SK-N-DZ (cell line): ENCODE data around the gene SLC4A1. TPM values are rescaled to one million over a fixed set of nuclear protein-coding genes. Genes with fewer than 3 reads are reported as not detected.

ENCODE experiments used
- DNase-seq: peaks from one replicate; pipeline ENCODE4 v3.0.0-alpha.2; 2015; ENCODE audit warnings: low spot score
- polyA plus RNA-seq, 2 experiments: library from polyadenylated mRNA; depleted of rRNA; stranded (reverse); fragments of >200 nt; gene quantifications; 2 replicates each; pipeline ENCODE4 v1.2.3, GENCODE V29; 2014

Gene SLC4A1
- 0.03 TPM in 1 of 2 replicates, not detected in the other for polyA plus RNA-seq (2014; cell fraction: cytosol; rRNA removed)
- not detected in 2 replicates for polyA plus RNA-seq (2014; cell fraction: nucleus; rRNA removed)

DNA sequence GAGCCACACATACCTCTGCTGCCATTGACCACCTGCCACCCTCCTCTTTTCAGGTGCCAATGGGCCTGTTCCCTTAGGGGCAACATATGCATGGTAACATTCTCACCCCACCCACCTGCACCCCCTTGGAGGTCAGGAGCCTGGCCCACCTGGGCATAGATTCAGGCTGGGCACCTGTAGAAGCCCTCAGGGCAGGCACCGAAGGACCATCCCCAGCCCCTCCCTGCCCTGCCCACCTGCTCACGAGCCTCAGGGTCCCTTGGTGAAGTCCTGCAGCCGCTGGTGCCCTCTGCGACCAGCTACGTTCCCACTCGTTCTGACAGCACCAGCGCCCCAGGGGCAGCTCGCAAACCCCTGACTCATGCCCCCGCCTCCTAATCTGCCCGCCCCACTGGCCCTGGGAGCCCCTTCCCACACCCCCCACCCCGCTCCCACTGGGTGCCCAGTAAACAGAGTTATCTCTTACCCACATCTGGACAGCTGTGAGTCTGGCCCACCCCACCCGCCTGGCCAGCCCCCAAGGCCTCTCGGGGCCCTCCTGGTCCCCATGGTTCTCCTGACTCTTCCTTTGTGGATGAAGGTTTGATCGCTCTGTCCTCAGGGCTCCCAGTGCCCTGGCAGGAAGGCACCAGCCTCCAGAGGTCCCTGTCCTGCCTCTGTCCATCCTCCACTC lies at the start of gene SLC4A1:
SLC4A1 (minus strand) TSS at position 318 of the 673 bp plus-strand sequence. CDS start 5,269 bp downstream, outside the sequence.
- DNase-seq, result no peak

DNA sequence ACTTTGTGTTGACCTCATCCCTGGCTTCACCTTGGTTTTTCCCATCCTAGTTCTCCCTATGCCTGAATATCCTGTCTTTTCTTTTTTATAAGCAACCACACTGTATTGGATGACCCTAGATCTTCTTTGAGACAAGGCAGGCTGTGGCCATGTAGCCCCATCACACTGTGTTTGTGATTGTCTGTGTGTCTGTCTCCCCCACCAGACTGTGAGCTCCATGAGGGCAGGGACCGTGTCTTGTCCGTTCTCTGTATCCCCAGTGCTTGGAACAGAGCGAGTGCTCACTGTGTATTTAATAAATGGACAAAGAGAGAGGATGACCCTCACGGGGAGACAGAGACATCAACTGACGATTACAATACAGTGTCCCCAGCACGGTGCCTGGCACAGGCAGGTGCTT lies 49.6 kb upstream of the SLC4A1 start:
- no peak for DNase-seq

DNA sequence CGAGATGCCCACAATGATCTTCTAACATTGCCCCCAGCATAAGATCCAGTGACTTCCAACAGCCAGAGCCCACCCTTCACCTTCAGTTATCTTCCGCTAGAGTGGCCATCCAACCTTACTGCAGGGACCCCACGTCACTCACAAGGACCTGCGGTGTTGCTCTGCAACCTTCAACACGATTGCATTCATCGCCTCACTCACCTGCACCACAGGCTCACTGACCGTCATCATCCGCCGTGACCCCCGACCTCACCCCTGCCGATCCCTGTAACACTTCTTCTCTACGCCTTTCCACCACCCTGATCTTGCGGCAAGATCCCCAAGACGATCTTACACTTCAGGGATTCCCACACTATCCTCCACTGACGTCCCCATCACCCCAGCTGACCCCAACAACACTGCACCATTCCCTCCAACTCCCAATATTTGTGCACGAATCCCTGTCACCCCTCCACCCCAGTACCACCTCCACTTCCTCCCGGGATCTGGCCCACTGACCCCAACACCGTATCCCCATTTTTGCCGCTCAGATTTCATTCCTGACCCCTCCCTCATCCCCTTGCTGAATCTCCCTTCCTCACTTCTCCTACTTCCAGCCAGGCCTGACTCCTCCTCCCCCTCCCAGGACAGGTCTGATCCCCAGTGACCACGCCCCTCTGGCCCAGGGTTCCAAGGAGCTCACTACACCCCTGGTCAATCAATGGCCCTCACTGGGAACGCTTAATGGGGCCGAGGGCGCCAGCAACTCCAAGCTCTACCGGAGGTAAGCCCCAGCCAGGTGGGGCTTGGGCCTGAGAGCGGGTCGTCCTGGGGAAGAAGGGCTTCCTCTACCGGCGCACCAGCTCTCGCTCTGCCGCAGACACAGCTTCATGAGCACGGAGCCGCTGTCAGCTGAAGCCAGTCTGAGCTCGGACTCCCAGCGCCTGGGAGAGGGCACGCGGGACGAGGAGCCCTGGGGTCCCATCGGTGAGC lies 48.1 kb upstream of the SLC4A1 start:
- DNase-seq, result no peak

DNA sequence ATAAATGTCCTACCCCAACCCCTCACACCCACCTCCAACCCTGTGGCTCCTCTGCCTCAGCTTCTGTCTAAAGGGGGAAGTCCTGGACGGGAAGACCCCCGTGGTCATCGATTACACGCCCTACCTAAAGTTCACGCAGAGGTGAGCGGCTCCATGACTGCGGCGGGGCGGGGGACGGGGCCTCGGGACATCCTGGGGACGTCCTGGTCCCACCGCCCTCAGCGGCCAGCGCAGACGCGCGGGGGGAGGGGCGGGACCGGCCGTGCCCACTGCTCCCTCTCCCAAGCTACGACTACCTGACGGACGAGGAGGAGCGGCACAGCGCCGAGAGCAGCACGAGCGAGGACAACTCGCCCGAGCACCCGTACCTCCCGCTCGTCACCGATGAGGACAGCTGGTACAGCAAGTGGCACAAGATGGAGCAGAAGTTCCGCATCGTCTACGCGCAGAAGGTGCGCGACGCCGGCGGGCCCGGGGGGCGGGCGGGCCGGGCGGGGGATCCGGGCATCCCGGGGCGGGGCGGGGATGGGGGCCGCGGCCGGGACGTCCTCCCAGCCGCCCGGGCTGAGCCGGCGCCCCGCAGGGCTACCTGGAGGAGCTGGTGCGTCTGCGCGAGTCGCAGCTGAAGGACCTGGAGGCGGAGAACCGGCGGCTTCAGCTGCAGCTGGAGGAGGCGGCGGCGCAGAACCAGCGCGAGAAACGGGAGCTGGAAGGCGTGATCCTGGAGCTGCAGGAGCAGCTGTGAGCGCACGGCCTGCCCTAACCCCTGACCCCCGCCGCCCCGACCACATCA lies 47.1 kb upstream of the SLC4A1 start:
- no peak for DNase-seq

DNA sequence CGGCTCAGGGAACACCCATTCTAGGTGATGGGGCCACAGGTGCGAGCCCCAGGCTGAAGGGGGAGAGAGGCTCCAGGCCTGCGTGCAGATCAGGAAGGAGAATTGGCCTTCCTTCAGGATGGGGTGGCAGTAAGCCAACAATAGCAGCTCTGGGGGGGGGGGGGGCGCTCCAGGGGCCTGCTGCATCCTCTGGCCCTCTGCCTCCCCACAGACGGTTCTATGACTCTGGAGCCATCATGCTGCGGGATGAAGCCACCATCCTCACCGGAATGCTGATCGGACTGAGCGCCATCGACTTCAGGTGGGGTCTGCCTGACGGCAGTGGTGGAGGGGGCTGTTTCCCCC lies 46.6 kb upstream of the SLC4A1 start:
- no peak for DNase-seq

DNA sequence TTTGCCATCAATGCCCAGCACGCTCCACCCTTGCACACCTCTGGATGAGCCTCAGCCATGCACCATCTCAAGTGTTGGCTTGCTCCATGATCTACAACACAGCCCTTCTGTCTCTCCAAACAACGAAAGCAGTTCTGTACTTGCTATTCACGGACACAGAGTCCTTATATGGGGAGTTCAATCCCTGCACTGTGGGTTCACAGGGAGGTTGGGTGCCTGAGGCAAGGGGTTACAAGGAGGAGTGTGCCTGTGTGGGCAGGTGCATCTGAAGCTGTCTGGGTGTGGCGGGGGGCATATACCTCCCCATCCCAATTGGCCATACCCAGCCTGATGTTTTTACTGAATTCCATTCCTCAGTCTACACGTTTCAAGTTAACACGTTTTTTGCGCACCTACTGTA lies 46.1 kb upstream of the SLC4A1 start:
- DNase-seq, result no peak

DNA sequence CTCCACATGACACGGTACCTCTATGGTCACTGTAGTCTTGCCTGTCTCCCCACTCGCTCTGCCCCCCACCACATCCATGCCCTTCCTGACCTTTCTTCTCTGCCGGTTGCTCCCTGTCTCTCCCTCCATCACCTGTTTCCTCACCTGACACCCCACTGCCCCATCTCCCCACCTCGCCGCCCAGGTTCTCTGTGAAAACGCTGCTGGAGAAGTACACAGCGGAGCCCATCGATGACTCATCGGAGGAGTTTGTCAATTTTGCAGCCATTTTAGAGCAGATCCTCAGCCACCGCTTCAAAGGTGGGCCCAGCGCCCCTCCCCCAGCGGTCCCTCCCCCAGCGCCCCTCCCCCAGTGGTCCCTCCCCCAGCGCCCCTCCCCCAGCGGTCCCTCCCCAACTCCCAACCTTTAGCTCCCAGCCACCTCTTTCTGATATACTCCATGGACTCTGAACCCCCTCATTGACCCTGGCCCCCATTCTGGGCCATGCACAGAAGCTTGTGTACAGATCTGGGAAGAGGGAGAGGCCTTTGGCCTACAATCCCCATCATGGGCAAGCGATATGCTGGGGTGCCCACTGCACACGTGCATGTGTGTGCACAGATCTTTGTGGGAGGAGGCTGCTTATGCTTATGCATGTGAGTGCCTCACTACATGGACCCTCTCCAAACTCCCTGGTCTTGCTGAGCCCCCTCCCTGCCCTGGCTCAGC lies 44.6 kb upstream of the SLC4A1 start:
- DNase-seq, result no peak

DNA sequence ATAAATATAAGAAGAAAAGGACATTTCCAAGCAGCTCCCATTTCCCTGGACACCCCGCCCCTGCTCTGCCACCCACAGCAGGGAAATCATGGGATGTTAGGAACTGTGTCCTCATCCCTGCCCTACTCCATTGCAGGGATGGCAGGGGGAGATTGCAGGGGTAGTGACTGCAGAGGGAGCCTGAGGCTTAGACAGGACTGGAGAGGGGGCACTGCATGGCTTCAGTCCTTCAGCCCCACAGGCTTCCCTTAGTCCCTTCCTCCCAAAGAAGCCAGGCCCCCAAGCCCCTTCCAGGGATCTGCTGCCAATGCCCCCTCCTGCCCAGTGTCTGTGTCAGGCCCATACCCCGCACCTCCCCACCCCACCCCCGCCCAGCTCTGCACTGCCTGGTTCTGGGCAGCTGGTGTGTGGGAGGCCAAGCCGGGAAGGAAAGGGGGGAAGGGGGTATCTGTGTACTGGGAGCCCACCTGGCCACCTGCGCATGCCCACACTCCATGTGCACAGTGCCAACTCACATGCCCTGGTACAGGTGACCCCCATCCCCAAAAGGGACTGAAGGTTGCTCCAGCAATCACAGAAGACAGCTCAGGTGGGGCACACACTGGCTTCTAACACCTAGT lies 43.7 kb upstream of the SLC4A1 start:
- no peak for DNase-seq

DNA sequence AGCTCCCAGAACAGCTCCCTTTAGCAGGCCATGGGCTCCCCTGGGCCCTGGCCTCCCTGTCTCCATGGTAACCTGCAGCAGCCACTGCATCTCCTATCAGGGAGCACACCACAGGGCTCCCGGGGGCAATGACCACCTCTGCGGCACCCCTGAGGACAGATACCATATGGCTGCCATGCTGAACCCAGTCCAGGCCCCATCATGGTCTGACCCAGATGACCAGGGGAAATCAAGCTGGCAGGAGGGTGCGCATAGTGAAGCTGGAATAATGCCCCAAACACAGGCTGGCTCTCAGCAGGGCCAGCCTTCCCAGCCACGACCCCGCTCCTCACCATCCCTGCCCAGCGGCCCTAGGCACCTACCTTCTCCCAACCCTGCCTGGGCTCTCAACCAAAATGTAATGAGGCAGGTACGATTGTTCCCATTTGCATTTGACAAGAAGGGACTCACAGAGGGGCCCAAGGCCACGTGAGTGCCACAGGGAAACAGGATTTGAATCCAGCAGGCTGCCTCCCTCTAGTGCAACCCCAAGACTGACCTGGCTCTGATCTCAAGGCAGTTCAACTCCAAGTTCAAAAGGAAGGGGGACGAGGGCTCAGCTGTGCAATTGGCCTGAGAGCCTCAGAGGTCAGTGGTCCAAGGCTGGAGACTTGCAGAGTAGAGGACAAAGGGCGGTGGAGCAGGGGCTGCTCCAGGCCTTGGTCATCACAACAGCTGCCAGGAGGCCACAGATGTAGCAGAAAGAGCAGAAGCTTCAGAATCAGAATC lies 42.9 kb upstream of the SLC4A1 start:
- DNase-seq, result peak; percentile 61

DNA sequence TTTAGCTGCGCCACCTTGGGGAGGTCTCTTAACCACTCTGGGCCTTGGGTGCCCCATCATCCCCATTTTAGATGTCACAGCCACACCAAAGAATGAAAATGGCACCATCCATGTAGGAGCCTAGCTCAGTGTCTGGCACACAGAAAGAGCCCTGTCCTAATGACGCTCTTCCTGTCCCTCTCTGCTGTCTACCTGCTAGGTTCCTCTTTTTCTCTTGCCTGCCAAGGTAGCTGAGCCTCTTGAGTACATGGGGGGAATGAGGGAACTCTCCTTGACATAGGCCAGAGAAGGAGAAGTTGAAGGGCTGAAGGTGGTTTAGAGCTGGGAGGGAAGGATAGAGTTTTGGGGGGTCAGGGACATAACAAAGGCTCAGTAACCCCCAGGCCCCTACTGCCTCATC lies 42.3 kb upstream of the SLC4A1 start:
- no peak for DNase-seq

DNA sequence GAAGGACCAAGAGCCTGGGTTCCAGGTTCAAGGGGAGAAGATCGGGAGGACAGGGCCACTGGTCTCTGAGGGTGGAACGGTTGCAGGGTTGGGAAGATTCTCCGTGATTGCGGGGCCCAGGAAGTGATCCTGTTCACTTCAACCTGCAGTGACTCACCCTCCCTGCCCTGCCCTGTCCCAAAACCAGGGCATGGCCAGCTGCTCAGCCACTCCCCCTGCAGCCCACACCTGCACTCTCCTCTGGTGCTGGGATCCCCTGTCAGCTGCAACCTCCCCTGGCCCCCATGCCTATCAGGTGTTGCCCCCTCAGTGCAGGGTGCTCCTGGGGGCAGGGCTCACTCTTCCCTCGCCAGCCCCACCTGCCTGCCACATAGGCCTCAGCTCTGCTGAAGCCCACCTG lies 41.5 kb upstream of the SLC4A1 start:
- no peak for DNase-seq

DNA sequence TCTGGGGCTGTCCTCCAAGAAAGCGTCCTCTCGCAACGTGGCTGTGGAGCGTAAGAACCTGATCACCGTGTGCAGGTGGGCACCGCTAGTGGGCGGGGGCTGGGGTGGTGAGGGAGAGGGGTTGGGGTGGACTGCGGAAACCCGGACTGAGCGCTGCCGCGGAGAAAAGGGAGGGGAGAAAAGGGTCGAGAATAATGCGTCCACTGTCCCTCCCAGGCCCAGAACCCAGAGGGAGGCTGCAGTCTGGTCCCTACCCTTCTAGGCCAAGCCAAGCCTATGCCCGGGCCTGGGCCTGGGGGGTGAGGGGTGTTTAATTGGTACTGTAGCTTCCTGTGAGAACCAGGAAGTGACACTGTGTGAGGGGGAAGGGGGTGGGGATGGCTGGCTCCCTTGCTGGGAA lies 40.9 kb upstream of the SLC4A1 start:
- no peak for DNase-seq

DNA sequence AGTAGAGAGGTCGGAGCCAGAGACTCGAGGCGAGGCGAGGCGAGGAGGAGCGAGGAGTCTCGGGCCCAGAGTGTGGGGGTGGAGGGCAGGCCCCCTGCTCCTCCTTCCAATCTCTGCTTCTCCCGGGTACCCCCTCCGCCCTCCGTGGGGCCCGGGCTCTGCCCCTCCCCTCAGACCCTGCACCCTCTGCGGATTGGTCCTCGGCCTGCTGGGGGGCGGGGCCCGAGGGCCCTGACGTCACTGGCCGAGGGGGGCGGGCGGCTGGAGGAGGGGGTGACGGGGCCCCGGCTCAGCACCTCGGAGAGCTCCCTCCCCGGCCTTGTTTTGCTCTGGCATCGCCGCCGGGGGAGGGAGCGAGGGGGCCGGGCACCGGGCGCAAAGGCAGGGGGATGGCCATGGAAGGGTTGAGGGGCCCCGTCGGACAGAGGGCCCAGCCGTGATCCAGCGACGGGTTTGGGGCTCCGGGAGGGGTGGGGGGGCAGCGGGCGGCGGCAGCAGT lies 40.4 kb upstream of the SLC4A1 start, which contains the start of gene RUNDC3A:
RUNDC3A (plus strand) TSS at position 282 of the 499 bp plus-strand sequence. CDS start 232 bp downstream, outside the sequence.
- DNase-seq, result peak; percentile 96

DNA sequence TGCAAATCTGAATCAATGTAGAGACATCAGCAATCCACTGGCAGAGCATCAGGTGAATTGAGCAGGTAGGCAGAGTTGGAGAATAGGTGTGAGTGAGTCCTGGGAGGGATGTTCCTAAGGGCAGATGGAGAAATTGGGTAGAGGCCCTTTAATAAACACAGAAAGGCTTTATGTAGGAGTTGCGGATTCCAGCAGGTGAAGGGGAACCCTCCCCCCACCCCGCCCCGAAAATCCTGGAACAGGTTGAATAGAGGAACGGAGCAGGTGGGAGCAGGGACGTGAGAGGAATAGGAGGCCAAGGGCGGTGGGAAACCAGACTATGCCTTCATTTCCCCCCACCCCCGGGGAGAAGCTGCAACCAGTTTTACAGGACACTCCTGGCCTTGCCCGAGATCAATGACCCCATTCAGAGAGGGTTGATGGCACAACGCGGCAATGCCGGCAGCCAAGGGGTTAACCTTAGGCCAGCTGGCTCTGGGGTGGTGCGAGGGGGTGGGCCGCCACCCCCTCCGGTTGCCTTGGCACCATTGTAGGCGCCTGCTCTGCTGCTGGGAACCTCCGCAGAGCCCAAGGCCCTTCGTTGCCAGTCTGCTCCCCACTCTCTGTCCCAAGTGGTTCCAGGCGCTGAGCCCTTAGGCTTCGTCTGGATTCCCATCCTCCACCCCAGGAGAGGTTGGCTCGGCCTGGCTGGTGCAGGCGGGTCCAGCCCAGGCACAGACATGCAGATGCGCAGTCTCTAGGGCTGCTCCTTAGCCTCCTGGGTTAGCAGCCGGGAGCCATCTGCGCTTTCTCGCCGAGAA lies 39.7 kb upstream of the SLC4A1 start:
- peak; percentile 91 for DNase-seq

DNA sequence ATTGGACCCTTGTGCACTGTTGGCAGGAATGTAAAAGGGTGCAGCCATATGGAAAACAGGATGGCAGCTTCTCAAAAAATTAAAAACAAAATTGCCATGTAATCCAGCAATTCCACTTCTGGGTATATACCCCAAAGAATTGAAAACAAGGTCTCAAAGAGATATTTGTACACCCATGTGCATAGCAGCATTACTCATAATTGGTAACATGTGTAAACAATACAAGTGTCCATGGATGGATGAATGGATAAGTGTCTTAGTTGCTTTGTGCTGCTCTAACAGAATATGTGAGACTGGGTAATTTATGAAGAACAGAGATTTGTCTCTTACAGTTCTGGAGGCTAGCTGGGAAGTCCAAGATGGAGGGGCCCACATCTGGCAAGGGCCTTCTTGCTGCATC lies 36.7 kb upstream of the SLC4A1 start:
- no peak for DNase-seq

DNA sequence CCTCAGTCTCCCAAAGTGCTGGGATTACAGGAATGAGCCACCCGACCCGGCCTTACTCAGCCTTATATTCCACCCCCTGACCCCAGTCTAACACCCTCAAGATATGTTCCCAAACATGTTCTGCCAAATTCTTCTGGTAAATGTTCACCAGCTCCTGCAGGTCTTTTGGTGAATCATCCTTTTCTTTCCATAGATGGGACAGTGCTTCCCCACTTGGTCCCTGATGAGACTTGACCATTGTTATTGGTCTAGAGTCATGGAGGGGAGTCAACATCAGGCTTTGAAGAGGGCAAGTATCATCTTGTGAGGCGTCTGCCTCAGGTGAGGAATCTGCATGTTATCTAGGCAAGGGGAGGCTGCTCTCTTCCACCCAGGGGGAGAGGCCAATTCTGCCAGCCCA lies 30.0 kb upstream of the SLC4A1 start:
- no peak for DNase-seq

DNA sequence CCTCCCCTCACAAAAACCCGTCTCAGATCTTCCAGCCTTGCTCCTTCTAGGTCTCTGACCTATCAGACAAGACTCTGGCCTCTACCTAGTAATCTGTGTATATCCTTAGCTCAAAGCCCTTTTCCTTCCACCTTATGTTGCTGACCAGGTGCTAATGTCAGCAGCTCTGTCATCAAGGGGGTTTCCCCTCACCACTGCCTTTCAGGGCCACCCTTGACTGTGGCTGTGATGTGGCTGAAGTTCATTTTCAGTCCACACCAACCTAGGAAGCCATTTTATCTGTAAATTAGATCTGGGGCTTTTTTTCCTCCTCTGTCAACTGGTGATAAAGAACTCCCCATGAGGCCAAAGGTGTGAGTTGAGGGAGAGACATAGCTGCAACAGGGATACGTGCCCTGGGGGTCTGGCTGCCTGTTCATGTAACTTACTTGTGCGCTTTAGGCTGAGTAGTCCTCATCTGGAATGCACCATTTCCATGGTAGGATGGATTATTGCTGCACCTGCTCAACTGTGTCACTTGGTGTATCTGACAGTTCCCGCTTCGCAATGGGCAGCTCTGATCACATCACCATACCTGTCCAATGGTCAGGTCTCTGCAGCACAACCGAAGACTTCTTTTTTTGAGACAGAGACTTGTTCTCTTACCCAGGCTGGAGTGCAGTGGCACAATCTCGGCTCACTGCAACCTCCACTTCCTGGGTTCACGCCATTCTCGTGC lies 25.7 kb upstream of the SLC4A1 start:
- DNase-seq, result no peak

DNA sequence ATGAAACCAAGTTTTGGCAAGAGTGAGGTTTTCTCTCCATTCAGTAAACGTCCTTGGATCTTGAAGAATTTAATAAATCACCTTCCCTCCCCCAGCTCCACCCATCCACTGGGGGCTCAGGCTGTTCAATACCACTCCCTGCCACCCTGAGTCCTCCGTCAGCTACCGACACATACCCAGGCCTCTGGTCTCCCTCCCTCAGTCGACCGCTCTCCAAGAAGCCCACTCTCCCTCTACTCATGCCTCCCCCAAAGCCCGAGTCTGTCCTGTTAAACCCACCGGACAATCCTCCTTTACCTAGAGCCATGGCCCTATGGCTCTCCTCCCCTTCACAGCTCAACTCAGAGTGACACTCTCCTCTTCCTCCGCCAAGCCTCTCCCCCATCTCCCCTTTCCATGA lies 19.7 kb upstream of the SLC4A1 start:
- no peak for DNase-seq
